NCI-H748 treated with DMSO at 0.1 percent for 48 hours (cell line): Measurements from ENCODE around the gene APOBEC2.
A peak's percentile ranks its signal among the peaks of the same experiment; 100 is the strongest.

Experiments used
- DNase-seq: peaks from one replicate; lab custom pipeline; 2025; lab: John Stamatoyannopoulos, UW

Gene APOBEC2

GRCh38 chr6:41088451-41088850, 35.4 kb downstream of the APOBEC2 start:
- DNase-seq = no peak

DNA sequence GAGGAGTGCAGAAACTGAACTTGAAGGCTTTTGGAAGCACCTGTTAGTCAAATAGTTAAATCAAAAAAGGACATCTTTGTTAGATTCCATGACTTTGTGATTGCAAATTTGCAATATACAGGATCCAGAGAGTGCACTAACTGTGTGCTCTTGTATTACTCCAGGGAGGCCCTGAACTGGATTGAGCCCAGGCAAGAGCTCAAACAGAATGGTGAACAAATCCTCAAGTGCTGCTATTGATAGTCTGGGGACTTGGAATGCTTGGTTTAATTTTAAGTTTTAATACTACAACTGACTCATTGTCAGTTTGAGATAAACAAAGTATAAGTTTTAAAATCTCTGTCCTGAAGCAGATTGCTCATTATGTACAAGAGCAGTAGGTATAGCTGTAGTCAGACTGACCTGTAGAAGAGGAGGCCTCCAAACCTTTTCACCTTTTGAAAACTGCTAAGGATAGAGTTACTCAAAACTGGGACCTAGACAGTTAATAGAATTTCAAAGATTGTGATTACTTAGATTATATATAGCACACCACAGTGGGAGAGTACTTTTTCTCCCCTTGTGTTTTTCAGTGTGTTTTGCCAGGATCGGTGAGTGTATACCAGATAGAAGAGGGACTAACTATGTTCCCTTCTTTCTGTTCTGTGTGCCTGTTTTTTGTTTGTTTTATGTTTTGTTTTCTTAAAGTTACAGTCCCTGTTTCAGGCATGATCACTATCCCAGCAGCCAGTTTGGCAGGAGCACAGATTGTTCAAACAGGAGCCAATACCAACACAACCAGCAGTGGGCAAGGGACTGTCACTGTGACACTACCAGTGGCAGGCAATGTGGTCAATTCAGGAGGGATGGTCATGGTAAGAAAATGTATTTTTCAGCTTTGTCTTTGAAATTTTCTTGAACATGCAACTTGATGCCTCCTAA, 38.1 kb downstream of the APOBEC2 start:
- no peak for DNase-seq

DNA sequence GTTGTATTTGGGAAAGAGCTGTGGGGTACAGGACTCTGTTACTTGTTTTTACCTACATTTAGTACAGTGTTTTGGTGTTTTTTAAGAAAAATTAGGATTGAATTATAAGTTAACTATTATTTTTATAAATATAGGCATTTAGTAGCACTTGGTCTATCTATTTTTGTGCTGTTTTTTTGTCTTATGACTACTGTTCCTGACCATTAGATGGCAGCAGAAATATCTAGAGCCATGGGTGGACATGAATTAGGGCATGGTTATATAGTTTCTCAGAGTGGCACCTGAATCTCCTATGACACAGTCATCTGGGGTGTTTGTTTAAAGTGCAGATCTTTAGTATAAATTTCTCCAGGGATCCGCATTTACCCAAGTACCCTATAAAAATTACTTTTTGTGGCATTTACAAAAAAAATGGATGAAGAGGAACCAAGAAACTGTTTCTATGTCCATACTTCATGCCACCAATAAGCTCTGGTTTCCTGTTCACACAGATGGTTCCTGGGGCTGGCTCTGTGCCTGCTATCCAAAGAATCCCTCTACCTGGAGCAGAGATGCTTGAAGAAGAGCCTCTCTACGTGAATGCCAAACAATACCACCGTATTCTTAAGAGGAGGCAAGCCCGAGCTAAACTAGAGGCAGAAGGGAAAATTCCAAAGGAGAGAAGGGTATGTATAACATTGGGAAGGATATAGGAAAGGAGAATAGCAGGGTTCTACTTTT, 39.6 kb downstream of the APOBEC2 start:
- peak; percentile 13 for DNase-seq

DNA sequence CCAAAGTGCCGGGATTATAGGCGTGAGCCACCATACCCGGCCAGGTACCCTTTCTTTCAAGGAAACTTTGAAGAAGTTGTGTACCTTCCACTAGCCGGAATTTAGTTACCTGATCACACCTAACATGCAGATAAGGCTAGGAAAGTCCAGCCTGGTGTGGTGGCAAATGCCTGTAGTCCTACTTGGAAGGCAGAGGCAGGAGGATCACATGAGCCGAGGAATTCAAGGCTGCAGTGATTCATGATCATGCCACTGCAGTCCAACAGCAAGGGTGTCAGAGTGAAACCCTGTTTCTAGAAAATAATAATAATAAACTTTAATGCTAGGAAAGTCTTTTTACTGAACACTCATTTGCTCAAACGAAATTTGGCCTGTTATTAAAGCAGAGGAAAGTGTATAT, 40.7 kb downstream of the APOBEC2 start:
- no peak for DNase-seq

DNA sequence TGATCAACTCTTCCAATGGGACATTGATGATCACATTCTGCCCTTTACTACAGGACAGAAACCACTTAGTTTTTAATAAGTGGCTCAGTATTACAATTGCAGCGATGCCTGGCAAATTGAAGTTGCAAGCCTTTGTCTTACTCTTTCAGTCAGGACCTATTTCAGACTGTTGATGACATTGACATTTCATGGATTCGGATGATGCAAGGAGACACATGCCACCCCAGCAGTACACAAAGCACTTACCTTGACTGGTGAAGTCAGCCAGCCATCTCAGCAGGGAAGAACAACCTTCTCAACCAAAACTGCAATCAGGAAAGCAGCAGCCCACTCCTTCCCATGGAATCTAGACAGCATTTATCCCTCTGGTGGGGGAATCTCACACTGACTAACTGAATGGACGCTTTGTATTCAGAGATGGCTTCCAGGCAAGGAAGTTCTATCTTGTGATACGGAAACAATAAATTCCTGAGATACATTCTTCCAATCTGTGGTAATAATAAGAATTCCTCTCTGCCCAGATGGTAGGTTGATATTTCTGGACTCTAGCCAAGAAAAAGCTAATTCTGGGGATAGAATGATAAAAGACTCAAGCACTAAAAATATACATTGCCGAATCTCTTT, 44.6 kb downstream of the APOBEC2 start:
- no peak for DNase-seq

DNA sequence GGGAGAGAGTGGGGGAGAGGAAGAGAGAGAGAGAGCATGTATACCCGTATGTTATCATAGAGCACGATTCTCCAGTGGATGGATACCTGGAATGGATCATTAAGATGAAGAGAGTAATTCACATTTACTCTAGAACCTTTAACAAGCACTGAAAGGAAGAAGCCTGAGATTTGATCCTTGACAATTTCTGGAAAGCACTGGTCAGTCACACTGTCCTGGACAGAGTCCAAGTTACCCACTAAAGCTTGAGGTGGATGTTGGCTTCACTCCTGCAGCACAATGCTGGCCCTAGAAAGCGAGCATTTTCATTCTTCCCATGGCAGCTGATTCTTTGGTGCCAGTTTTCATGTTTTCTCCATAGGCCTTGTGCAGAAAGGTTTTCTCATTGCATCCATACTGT, 45.4 kb downstream of the APOBEC2 start:
- no peak for DNase-seq

GRCh38 chr6:41100871-41101287, 47.9 kb downstream of the APOBEC2 start:
- no peak for DNase-seq

DNA sequence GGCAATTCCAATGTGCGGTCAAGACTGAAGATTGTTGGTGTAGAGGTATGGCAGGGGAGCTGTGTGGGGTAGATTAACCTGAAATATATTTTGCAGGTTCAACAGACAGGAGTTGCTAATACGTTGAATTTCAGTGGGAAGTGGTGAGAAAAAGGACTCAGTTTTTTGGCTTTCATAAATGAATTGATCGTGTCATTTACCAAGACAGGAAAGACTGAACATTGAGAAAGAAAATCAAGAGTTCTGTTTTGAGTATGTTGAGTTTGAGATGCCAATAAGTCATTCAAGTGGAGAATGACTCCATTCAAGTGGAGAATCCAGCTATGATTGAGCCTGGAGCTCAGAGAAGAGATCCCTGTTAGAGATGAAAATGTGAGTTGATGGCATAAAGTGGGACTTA, 50.8 kb downstream of the APOBEC2 start:
- no peak for DNase-seq

DNA sequence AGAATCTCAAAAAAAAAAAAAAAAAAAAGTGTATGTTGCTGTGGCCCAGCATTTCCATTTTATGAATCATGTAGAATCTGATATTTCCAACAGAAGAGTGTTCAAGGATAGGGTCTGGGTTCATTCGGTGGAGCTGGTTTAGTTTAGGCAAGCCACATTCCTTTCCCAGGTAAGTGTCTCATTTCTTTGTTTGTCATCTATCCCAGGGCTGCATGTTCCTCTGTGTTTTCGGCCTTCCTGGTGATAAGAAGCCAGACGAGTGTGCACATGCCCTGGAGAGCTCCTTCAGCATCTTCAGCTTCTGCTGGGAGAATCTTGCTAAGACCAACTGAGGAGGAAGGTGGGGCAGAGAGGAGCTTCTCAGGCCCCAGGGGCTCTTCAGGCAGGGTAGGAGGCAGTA, 58.0 kb downstream of the APOBEC2 start:
- no peak for DNase-seq
